ENCODE results near the gene SPATA13.

SPATA13 gene

DNA sequence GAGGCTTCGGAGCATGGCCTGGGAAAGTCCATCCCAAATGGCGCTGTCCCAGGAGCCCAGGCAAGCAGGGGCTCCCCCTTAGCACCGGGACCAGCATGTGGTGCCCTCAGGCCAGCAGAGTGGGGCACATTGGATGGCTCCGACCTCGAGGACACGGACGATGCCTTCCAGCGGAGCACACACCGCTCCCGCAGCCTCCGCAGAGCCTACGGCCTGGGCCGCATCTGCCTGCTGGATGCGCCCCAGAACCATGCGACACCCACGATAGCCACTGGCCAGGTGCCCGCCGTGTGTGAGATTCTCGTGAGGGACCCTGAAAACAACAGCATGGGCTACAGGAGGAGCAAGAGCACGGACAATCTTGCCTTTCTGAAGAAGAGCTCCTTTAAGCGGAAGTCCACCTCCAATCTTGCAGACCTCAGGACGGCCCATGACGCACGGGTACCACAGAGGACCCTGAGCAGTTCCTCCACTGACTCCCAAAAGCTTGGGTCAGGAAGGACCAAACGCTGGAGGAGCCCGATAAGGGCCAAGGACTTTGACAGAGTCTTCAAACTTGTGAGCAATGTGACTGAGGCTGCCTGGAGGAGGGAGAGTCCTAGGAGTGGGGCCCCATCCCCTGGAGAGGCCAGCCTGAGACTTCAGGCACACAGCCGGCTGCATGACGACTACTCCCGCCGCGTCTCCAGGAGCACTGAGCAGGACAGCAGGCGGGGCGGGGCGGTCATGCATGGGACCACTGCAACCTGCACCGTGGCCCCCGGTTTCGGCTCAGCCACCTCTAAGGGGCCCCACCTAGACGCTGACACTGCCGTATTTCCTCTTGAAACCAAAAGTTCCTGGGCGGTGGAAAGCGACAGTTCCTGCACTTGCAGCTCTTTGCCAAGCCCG lies 63.1 kb downstream of the SPATA13 start:
- DNase-seq (ENCODE audit: low read depth): no peak

GRCh38 chr13:24224232-24224680 lies 63.7 kb downstream of the SPATA13 start:
- no peak for DNase-seq (ENCODE audit: low read depth)

GRCh38 chr13:24225062-24225461 lies 64.5 kb downstream of the SPATA13 start:
- no peak for DNase-seq (ENCODE audit: low read depth)

DNA sequence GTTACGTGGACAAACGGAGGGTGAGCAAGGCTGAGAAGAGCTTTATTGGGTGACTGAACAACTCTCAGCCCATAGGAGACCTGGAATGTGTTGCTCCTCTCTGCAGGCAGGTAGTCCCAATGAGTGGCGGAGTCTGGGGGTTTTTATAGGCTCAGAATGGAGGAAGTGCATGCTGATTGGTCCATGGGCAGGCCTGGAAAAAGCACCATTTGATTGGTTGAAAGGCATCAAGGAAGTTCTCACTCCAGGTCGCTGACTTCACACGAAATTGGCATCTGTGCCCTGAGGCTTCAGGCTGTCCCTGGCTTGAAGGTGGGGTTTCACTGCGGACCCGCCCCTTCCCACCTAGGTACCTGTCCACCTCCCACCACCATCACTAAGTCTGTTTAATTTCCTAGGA lies 65.4 kb downstream of the SPATA13 start:
- DNase-seq (ENCODE audit: low read depth): no peak

GRCh38 chr13:24226762-24227161 lies 66.2 kb downstream of the SPATA13 start:
- DNase-seq (ENCODE audit: low read depth): no peak

DNA sequence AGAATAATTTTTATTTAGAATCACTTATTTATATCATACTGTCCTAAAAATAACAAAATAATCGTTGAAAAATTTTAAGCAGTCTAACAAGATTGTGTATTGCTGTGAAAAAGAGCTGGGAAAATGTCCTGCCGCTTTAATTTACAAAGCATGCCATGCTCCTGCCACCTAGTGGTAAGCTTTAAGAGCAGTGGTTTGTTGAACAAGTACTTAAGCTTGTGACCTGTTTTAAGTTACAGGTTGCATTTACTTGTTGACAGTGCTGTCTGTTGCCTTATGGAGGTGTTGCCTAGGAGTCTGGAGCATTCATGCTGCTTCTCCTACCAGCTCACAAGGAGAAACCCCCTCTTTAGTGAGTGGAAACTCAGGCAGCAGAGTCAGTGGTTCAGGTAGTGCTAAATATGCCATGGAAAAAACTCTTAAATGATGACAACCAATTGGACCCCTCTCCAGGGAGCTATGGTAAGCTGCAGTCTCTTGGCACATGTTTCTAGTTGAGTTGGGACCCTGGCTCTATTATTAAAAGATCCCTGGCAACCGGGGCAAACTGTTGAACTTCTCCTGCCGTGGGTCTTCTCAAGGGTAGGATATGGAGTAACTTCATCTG lies 68.4 kb downstream of the SPATA13 start:
- DNase-seq (ENCODE audit: low read depth): peak; percentile 75

- DNase-seq (ENCODE audit: low read depth): no peak
Observed at GRCh38 chr13:24230428-24231072, 70.0 kb downstream of the SPATA13 start.

- no peak for DNase-seq (ENCODE audit: low read depth)
Observed at GRCh38 chr13:24231377-24231776, 70.9 kb downstream of the SPATA13 start.

DNA sequence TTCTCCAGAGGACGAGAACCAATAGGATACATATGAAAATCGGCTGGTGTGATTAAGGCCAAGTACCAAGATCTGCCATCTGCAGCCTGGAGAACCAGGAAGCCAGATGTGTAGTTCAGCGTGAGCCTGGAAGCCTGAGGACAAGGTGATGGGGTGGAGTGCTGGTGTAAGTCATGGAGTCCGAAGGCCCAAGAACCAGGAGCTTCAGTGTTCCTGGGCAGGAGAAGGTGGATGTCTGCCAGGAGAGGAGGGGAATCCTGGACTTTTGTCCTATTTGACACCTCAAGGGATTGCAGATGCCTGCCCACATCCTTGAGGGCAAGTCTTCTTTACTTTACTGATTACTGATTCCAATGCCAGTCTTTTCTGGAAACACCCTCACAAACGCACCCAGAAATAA lies 71.5 kb downstream of the SPATA13 start:
- DNase-seq (ENCODE audit: low read depth): no peak

- DNase-seq (ENCODE audit: low read depth): no peak
Observed at GRCh38 chr13:24232474-24232873, 72.0 kb downstream of the SPATA13 start.

GRCh38 chr13:24233351-24233901 lies 72.9 kb downstream of the SPATA13 start:
- peak; percentile 51 for DNase-seq (ENCODE audit: low read depth)

DNA sequence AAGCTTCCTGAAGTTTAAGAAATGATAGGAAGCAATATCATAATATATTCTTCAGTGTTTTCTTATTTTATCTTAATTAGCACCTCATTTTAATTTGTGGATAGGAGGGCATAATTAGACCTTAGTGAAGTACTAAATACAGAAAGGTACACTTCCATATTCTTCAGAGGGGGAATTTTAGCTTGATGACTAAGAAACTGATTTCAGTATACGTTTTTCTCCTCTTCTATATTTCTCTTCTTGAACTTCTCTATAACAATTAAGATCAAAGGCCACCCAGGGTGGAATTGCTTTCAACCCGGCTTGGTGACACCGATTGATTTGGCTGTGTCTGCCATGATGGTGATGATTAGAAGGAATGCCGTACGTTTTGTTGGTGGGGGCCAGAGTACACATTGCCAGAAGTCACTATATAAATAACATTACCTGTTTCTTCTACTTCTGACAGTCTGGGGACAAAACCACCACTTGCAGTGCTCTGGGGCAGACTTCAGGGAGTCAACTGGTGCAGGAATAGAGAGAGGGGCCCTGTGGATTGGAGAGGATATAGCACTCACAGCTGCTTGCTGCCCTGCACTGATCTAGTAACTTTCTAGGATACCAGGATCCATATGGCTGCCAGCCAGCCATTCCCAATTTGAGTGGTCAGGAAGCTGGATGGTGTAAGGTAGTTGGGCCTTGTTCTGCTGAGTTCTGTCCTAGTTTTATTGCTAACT lies 73.8 kb downstream of the SPATA13 start:
- DNase-seq (ENCODE audit: low read depth): no peak

- DNase-seq (ENCODE audit: low read depth): no peak
Observed at GRCh38 chr13:24237356-24237755, 76.8 kb downstream of the SPATA13 start.

DNA sequence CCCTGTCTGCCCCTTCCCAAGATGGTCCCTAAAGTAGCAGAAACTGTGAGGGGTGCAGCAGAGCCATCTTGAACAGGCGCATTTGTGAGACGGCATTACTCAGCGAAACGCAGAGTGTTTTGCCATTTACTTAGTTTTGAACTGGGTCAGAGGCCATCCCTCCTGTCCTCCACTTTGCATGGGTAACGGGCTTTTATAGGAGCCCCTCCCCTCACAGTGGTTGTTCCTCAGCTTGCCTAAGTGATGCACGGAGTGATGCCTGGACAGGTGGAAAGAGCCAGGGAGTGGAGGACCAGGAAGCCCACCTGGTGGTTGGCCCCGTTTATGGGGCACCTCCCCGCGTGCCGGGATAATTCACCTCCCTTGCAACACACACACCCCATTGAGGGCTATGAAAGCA lies 80.8 kb downstream of the SPATA13 start:
- no peak for DNase-seq (ENCODE audit: low read depth)

- no peak for DNase-seq (ENCODE audit: low read depth)
Observed at GRCh38 chr13:24242100-24242499, 81.6 kb downstream of the SPATA13 start.

DNA sequence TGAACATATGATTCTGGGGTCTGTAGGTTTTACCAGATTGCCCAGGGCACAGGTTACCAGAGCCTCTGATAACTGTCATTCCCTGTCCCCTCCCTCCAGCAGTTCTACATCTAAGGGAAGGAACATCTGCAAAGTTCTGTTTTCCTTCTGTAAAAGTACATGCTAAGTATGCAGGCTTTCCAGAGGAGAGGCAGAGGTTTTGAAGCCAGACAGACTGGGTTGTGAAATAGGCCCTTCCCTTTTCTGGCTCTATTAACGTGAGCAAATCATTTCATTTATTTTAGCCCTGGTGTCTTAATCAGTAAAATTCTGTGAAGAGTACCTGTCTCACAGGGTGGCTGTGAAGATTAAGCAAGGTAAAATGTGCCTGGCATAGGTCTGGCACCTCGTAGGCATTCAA lies 82.8 kb downstream of the SPATA13 start:
- no peak for DNase-seq (ENCODE audit: low read depth)

DNA sequence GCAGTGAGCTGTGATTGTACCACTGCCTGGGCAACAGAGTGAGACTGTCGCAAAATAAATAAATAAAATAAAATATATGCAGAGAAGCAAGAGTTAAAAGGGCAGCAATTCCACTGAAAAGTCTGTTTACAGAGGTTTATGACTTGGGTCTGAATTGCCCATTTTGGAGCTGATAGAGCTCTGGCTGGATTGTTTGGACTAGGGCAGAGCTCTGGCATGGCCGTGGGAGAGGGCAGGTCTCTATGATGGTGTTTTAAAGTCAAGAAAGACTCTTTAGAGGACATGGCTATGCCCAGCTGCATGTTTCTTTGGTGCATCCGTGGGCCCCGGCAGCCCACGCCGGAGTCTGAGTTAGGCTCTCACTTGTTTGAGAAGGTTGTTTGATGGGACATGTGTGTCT lies 84.3 kb downstream of the SPATA13 start:
- no peak for DNase-seq (ENCODE audit: low read depth)

- DNase-seq (ENCODE audit: low read depth): no peak
Observed at GRCh38 chr13:24247016-24247415, 86.5 kb downstream of the SPATA13 start.

- no peak for DNase-seq (ENCODE audit: low read depth)
Observed at GRCh38 chr13:24249624-24250023, 89.1 kb downstream of the SPATA13 start.

DNA sequence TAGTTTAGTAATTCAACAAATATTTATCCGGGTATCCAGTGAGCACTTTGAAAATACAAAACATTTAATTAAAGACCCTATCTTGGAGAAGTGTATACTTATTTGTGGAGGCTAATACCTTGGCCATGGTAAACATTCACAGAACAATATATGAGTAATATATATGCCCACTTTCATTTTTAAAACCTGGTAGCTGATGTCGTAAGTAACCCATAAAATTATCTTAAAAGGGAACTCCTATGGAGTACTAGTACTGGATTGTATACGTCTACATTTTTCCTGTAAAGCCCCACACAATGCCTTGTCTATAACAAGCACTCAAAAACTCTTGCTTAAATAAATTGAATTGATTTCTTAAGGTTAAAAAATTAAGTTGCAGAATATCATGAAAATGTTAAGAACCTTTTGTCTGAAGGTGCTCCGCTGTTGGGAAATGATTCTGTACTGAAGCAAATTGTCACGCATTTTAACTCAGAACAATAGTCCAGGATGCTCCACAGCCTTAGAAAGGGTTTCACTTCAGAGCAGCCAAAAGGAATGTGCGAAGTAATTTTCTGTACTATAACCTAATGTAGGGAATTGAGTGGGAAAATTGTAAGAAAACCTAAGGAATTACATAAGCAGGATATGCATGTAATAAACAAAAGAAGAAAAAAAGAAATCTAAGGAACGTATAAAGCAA lies 90.0 kb downstream of the SPATA13 start:
- DNase-seq (ENCODE audit: low read depth): no peak

DNA sequence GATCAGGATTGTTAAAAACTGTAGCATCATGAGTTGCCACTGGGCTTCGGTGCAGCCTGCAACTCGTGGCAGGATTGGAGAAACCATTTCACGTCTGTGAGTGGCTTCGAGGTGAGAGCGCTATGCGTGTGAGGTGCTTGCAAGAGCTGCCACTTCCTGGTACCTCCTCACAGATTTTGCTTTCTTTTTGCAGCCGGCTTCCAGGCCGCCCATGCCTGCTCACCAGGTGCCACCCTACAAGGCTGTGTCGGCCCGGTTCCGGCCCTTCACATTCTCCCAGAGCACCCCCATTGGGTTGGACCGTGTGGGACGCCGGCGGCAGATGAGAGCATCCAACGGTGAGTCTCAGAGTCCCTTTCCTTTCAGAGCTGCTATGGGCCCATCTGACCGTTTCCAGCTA lies 91.0 kb downstream of the SPATA13 start:
- no peak for DNase-seq (ENCODE audit: low read depth)

DNA sequence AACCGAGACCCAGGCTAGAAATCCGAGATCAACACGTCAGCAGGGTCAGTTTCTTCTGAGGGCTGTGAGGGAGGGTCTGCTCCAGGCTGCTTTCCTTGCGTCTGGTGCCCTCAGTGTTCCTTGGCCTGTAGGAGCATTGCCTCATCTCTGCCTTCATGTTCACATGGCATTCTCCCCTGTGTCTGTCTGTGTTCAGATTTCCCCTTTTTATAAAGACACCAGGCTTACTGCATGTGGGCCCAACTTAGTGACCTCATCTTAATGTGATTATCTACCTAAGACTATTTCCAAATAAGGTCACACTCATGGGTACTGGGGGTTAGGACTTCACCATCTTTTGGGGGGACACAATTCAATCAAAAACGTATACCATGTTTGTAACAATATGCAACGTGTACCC lies 91.6 kb downstream of the SPATA13 start:
- DNase-seq (ENCODE audit: low read depth): no peak
